Measurements from ENCODE around the gene IGDCC3.

GRCh38 chr15:65363766-65364165 lies 14.0 kb downstream of the IGDCC3 start:
- TF ChIP-seq POLR2A (IDR thresholded peaks at IDR 0.05; ENCODE audit: control extremely low read depth in 1 of 2, low read depth in 2 of 2, low read length in 2 of 2): no peak
- no peak for TF ChIP-seq TBP (IDR thresholded peaks at IDR 0.05; ENCODE audit: low read depth, low read length)

Measured in H1 (cell line).